GM21737 (cell line): ENCODE data around the gene ABRACL.

Experiments used
- ATAC-seq: cut with Tn5 transposase; IDR thresholded peaks from one replicate; pipeline ENCODE4 v1.9.1; 2021; ENCODE audit warnings: mild to moderate bottlenecking, moderate library complexity; ENCODE audit not compliant: unreplicated experiment

The ABRACL gene

GRCh38 chr6:139051396-139052060, 23.0 kb downstream of the ABRACL start:
- ATAC-seq, result no peak

GRCh38 chr6:139053382-139053781, 24.8 kb downstream of the ABRACL start:
- no peak for ATAC-seq

GRCh38 chr6:139054001-139054400, 25.5 kb downstream of the ABRACL start:
- ATAC-seq, result no peak

DNA sequence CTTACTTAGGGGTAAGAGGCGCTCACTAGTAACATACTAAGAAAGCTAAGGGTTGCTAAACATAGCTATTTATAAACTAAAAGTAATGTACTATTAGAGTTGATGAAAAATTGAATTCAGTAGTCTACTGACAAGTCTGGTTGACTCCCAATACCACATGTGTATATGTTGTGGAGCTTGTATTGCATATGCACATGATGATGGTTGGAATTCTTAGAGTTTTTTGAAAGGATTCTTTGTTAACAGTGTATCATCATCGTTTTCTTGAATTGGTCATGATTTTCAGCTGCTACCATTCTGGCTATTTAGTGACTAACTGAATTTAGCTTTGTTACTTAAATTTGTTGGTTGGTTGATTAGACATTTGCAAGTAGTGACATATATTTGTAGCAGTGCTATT, 27.2 kb downstream of the ABRACL start:
- no peak for ATAC-seq

DNA sequence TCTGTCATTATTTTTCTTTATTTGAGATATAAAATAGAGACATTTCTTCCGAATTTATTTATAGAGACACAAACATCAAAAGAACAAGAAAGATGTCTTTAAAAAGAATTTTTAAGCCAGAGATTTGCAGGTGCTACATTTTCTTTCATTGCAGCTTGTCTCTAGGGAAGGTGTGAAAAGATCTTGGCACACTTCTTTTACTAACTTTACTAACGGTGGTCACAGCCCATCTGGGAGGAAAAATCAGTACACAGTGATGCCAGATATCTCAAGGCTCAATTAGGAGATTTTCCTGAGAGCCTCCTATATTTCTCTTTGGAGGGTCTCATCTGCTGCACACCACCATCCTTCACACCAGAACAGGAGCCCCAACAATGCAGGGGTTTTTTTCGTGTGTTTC, 29.5 kb downstream of the ABRACL start:
- no peak for ATAC-seq

- ATAC-seq, result no peak
Measured at GRCh38 chr6:139060332-139060731, 31.8 kb downstream of the ABRACL start.

DNA sequence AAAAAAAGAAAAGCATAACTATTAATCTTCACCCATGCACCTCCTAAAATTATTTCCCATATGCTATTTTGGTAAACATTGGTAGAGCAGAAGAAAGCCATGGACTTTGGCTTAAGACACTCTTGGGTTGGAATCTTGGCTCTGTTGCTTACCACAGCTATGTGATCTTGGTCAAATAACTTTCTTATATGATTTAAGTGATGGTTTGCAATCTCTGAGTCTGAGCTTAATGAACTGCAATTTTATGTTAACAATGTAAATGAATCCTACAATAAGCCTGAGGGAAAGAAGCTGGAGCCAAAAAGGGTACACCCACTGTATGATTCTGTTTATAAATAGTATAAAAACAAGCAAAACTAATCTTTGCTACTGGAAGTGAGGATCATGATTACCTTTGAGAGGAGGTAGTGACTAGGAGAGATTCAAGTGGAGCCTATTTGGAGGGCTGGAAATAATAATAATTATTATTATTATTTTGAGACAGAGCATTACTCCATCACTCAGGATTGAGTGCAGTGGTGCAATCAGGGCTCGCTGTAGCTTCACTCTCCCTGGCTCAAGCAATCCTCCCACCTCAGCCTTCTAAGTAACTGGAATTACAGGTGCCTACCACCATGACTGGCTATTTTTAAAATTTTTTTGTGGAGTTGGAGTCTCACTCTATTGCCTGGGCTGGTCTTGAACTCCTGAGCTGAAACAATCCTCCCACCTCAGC, 34.5 kb downstream of the ABRACL start:
- ATAC-seq, result no peak

DNA sequence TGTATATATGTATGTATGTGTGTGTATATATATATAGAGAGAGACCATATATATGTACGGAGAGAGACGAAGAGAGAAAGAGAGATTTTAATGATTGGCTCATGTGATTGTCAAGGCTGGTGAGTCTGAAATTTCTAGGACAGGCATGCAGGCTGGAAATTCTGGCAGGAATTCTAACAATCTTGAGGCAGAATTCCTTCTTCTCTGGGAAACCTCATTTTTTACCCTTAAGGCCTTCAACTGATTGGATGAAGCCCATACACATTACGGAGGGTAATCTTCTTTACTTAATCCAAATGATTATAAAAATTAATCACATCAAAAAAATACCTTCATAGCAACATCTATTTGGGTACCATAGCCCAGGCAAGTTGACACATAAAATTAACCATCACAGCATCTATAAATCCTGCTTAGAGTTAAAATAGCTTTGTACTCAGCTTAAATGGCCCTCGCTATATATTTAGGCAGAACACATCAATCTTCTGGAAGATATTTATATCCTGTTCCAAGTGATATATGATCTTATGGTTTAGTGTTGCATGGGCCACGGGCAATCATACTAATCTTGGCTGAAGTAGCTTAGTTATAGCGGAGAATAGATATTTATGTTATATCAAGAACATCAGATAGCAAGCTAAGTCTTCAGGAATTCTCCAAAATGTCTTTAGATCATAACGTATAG, 36.6 kb downstream of the ABRACL start:
- ATAC-seq, result no peak

GRCh38 chr6:139066080-139066479, 37.5 kb downstream of the ABRACL start:
- no peak for ATAC-seq

GRCh38 chr6:139068846-139069245, 40.3 kb downstream of the ABRACL start:
- no peak for ATAC-seq

DNA sequence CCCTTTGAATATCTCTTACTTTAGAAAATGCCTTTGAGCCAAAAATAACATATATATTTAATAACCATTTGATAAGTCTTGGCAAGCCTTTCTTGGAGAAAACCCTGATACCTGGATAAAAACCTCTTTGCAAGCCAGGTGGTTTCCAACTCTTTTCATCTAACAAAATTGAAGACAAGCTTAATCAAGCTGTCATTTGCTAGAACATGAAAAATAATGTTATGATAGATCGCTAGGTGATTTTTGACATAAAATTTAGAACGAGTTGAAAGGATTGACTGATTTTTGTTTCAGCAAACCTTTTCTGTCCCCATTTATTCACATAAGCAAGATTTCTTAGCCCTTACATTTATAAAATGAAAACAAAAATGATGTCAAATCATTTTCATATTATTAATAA, 44.6 kb downstream of the ABRACL start:
- no peak for ATAC-seq

GRCh38 chr6:139079018-139079417, 50.5 kb downstream of the ABRACL start:
- ATAC-seq, result no peak

- no peak for ATAC-seq
Measured at GRCh38 chr6:139080255-139080920, 51.8 kb downstream of the ABRACL start.

GRCh38 chr6:139081471-139081870, 52.9 kb downstream of the ABRACL start:
- ATAC-seq, result no peak

DNA sequence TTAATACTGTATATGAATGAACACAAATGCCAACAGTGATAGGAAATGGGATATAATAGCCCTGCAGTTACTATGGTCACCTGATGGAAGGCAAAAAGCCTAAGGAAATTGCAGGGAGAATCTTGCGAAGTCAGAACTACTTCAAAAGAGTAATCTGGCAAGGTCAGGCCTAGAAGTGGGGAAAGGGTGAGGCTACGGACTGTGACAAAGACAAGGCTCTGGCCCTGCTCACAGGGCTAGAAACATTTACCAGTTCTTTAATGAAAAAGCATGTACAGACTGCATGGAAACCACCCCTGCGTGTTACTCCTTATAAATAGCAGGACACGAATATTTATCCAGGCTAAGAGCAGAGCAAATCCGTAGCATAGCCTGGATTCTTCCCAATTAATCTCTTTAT, 53.8 kb downstream of the ABRACL start:
- ATAC-seq, result no peak

DNA sequence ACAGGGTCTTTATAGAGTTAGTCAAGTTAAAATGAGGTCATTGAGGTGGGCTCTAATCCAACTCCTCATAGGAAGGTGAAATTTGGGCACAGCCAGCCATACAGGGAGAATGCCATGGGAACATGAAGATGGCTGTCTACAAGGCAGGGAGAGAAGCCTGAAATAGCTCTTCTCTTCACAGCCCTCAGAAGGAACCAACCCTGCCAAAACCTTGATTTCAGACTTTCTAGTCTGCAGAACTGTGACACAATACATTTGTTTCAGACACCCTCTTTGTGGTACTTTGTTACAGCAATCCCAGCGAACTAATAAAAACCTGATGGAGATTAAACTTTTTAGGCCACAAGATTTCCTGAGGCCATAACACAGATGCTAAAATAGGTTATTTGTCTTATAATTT, 63.3 kb downstream of the ABRACL start:
- ATAC-seq, result no peak
